NOMO-1 treated with DMSO at 0.1 percent for 48 hours (cell line): Measurements from ENCODE around the gene GLTPD2.

Experiments
- DNase-seq: peaks from one replicate; lab custom pipeline; 2025; ENCODE audit not compliant: unreplicated experiment; lab: John Stamatoyannopoulos, UW

The GLTPD2 gene

DNA sequence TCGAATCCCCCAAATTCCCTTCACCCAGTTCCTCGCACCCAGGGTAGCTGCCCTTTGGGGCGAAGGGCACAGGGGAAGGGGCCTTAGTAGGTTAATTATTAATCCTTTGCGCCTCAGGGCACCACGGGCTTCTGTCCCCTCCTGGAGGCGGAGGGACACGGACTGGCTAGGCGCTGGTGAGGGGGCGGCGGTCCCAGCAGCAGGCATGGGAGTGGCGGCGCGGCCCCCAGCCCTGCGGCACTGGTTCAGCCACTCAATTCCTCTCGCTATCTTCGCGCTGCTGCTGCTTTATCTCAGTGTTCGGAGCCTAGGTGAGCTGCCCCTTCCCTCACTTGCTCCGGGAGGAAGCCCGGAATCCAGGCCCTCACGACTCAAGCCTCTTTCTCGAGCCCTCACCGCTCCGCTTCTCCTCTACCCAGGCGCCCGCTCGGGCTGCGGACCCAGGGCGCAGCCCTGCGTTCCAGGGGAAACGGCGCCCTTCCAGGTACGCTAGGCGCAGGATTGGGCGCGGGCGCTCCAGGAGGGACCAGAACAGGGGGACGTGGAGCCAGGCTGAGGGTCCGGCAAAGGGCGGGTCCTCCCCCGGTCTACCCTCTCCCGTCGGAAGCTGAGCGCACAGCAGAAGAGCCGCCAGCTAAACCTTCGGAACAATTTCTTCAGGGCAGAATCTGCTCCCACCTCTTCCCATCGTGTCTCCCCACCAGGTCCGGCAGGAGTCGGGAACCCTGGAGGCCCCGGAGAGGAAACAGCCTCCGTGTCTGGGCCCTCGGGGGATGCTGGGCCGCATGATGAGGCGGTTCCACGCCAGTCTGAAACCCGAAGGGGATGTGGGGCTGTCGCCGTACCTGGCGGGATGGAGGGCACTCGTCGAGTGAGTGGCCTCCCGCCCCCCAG is at the start of gene GLTPD2:
GLTPD2 (plus strand) TSS at position 158 of the 894 bp plus-strand sequence; CDS start at position 206, 48 bp downstream.
- DNase-seq: no peak

DNA sequence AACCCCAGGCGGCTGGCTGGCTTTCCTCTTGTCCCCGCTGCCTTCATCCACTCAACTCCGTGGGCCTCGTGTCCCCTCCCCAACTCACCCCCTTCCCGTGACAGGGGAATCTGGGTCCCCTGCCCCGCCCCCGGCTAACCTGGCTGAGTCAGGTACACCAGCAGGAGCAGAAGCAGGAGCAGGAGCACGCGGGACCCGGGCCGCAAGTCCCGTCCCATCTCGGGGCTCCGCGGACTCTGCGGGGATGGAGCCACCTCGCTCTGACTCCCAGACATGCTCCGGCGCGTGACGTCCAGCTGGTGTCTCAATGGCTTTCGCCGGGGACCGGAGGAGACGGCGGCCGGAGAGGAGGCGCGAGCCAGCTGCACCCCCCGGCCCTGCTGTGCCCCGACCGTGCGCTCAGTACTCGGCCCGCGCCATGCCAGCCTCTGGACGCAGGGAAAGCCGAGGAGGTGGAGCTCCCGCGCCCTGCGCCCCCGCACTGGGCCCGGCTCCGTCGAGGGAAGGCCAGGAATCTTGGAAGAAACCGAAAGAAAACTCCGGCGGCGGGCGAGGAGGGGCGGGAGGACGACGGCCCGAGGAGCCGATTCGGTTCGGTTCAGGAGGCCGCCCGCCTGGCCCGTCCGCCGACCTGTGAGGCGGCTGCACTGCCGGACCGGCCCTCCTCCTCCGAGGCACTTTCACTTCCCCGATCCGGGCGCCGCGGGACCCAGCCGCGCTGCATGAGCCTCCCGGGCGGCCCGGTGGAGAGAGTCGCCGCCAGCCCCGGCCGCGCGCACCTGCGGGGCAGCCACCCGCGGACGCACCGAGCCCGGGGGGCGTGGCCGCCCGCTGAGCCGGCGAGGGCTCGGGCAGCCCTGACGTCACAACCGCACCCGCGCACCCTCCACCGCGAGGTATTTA is 49.4 kb upstream of the GLTPD2 start, which contains the start of the genes CXCL16 and ZMYND15:
CXCL16 (minus strand) TSS at position 807 of the 903 bp plus-strand sequence; CDS start at position 218, 589 bp downstream.
ZMYND15 (plus strand) TSS at position 712 of the 903 bp plus-strand sequence. CDS start 716 bp downstream, outside the sequence.
- DNase-seq: peak; percentile 41

DNA sequence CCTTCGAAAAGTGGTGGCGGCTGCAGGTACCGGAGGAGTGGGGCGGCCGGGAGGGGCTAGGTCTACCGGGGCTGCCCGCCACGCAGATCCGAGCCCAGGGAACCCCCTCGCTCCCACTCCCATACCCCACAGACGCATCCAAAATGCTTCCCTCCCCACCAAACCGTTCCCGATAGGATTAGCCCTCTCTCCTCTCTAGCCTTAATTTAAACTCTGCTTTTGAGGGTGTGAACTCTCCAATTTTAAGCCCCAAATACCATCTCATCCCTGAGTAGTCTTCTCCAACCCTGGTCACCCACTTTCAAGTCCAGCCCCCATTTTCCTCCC is 48.8 kb upstream of the GLTPD2 start:
- DNase-seq: no peak

DNA sequence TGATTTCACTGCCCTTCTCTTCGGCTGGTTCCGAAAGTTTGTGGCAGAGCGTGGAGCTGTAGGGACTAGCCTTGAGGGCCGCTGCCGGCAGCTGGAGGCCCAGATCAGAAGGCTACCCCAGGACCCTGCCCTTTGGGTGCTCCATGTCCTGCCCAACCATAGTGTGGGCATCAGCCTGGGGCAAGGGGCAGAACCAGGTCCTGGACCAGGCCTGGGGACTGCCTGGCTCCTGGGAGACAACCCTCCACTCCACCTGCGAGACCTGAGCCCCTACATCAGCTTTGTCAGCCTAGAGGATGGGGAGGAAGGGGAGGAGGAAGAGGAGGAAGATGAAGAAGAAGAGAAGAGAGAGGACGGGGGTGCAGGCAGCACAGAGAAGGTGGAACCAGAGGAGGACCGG is 48.2 kb upstream of the GLTPD2 start:
- no peak for DNase-seq

DNA sequence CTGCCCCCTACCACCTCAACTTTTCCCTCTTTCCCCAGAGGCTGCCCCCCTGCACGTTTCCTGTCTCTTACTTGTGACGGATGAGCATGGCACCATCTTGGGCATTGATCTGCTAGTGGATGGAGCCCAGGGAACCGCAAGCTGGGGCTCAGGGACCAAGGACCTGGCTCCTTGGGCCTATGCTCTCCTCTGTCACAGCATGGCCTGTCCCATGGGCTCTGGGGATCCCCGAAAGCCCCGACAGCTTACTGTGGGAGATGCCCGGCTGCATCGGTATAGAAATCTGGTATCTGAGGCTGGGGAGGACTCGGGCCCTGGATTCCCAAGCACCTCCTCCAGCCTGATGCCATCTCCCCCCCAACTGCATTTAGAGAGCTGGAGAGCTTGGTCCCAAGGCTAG is 47.2 kb upstream of the GLTPD2 start:
- no peak for DNase-seq

DNA sequence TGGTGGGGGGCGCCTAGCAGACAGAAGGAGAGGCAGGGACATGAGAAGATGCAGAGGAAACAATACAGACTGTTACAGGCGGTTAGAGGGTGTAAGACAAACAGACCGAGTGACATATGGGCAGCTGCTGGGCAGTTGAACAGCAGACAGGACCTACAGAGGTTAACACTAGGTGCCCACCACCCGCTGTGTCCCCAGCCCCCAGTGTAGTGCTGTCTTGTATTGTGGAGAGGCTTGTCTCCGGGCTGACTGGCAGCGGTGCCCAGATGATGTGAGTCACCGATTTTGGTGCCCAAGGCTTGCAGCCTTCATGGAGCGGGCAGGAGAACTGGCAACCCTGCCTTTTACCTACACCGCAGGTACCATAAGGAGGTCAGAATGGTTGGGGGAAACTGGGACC is 46.6 kb upstream of the GLTPD2 start:
- DNase-seq: no peak

DNA sequence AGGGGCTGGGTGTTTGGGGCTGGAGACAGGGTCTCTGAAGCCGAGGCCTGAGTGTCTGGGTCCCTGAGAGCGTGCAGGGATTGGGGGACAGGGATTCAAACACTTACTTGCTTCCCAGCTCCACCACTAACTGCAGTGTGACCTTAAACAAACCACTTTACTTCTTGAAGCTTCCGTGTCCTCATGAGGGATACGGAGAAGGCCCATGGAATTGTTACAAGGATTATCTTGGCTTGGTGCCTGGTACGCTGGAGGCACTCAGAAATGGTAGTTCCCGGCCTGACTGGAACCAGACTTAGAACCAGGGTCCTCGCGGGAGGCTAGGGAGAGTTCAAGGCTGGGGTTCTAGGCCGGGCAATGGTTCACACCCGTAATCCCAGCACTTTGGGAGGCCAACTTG is 46.1 kb upstream of the GLTPD2 start:
- no peak for DNase-seq

DNA sequence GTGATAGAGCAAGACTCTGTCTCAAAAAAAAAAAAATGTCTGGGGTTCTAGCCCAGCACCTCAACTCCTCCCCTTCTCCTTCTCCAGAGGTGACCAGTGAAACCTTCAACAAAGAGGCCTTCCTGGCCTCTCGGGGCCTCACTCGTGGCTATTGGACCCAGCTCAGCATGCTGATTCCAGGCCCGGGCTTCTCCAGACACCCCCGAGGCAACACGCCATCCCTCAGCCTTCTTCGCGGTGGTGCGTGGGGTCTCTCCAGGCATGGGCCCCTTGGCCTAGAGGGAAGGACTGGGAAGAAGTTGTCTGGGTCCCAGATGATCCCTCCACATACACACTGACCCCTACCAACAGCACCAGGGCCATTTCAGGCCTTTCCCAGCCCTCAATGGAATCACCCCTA is 45.5 kb upstream of the GLTPD2 start:
- DNase-seq: no peak

DNA sequence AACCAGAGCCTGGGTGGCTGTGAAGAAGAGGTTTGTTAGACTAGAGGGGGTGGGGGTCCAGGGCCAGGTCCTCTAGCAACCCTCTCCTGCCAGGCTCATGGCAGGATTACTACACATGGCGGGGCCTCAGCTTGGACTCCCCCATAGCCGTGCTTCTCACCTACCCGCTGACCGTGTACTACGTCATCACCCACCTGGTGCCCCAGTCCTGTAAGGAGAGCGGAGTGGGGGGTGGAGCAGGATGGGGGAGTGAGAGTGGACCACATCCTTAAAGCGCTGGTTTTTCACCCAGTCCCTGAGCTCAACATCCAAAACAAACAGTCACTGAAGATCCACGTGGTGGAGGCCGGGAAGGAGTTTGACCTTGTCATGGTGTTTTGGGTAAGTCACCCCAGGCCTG is 44.9 kb upstream of the GLTPD2 start:
- no peak for DNase-seq

DNA sequence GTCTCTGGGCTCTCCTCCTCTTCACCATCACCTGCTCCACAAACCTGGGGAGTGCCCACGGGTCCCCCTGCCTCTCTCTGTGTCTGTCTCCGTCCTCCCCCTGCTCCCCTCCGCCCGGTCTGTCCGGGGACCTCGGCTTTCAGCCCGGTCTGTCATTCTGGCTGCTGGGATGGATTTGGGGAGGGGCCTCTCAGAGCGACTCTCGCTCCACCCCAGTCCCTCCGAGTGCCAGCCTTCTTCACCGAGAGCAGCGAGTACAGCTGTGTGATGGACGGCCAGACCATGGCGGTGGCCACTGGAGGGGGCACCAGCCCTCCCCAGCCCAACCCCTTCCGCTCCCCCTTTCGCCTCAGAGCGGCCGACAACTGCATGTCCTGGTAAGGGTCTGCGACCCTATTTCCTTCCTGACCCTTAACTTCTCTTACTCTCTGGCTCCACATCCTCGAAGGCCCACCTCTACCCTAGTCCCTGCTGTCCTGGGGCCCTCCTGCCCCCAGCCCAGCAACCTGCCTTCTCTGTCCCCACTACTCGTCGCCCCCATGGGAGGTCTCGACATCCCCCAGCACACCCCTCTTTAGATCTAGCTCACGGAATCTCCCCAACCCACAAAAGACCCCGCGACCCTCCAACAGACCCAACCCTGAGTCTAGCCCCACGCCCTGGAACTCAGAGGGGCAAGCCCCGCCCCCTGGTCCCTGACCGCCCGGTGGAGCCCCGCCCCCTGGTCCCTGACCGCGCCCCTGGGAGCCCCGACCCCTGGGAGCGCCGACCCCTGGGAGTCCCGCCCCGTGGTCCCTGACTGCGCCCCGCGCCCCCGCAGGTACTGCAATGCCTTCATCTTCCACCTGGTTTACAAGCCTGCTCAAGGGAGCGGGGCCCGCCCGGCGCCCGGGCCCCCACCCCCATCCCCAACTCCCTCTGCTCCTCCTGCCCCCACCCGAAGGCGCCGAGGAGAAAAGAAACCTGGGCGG is 43.5 kb upstream of the GLTPD2 start:
- DNase-seq: no peak

DNA sequence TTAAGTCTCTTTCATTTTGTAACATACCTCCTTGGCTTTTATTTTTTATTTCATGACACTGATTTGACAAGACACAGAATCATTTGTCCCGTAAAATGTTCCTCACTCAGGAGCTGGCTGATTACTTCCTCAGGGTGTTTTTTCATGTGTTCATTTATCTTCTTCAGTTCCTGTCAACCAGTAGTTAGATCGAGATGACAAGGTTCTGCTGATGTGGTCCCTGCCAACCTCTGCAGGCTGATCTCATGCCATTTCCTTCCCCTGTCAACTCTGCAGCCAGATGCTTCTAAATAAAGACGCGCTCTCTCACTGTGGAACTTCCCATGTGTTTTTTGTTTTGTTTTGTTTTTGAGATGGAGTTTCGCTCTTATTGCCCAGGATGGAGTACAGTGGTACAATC is 40.9 kb upstream of the GLTPD2 start:
- DNase-seq: peak; percentile 72

DNA sequence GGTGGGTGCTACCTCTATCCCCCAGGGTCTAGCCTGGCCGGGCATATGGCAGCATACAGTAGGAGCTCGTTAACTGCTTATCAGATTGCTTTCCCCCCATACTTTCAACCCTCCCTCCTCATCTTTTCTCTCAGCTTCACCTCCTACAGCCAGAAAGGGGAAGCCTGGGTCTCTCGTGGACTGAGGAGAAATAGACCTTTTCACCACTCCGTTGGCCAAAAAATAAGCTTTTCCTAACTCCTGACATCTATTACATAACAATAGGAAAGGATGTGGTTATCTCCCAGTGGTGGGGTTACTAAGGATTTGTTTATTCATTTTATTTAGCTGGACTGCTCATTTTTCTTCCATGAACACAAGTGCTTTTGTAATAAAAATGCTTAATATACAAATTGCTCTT is 40.1 kb upstream of the GLTPD2 start:
- DNase-seq: peak; percentile 10

DNA sequence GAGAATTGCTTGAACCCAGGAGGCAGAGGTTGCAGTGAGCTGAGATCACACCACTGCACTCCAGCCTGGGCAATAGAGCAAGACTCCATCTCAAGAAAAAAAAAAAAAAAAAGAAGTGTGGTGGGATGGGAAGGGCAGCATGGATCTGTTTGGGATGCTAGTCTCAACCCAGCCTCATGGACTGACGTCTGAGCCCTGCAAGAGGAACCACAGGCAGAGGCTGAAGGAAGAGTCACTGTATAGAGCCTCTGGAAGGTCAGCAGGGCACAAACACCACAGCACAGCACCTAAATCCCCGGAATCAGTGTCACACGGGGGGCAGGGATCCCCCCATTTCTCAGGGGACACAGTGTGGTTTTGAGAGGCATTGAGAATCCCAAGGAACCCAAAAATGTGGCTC is 38.2 kb upstream of the GLTPD2 start:
- DNase-seq: no peak

DNA sequence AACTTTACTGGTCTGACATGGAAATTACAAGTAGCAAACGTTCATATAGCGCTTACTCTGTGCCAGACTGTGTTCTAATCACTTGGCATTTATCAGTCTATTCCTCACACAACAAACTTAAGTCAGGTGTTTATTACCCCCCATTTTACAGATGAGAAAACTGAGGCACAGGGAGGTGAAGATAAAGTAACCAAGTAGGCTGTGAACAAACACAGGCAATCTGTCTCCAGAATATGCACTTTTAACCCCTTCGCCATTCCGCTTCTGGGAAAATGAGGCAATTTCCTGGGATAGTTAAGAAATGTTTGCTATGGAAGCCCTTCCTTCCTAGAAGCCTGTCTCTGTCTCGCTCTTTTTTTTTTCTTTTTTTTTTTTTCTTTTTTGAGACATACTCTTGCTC is 36.8 kb upstream of the GLTPD2 start:
- DNase-seq: no peak

DNA sequence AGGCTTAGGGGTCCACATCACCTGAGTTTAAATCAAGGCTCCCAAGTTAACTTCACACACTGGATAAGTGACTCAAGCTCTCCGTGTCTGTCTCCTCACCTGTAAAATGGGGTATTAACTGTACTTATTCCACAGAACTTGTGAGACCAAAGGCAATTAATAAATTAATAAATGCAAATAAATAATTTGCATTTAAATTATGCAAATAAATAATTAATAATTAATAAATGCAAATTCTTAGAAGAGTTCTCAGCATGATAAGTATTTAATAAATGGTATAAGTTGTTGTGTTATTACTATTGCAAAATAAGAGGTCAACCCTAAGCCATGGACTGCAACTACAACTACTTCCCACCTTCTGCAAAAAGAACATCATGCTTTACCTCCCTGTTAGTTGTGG is 35.4 kb upstream of the GLTPD2 start:
- DNase-seq: no peak

DNA sequence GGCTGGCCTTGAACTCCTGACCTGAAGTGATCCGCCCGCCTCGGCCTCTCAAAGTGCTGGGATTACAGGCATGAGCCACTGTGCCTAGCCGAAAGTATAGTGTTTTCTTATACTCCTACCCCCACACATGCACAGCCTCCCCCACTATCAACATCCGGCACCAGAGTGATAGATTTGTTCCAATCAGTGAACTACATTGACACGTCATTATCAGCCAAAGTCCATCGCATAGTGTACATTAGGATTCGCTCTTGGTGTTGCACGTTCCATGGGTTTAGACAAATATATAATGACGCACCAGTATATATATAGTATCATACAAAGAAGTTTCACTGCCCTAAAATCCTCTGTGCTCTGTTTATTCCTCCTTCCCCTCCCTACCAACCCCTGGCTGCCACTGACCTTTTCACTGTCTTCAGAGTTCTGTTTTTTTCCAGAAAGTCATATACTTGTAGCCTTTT is 29.0 kb upstream of the GLTPD2 start:
- peak; percentile 60 for DNase-seq

DNA sequence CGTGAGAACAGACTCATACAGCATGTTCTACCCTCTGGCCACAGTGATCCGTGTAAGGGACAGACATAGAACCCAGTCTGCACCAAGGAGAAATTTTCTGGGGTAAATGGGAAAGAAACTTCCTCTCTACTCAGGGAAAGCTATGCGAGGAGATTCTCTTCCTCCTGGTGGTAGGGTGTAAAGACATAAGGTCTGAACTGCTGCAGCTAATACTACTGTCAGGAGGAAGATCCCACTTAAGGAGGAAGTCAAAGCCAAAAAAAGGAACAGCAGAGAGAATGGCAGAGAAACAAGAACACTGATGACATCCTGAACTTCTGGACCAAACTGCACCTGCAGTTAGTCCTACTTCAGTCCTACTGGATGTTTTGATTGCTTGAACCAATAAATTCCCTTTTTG is 24.2 kb upstream of the GLTPD2 start:
- DNase-seq: peak; percentile 76

DNA sequence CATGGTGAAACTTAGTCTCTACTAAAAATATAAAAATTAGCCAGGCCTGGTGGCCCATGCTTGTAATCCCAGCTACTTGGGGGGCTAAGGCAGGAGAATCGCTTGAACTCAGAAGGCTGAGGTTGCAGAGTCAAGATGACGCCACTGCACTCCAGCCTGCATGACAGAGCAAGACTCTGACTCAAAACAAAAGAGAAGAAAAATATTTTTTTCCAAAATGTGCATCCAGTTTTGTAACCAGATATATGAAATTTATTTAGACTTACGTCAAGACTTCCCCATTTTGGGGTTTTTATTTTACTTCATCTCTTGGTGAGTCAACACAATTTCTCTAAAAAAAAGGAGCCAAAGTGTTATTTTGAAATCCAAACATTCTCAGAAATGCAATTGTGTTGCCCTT is 22.6 kb upstream of the GLTPD2 start:
- DNase-seq: peak; percentile 80

DNA sequence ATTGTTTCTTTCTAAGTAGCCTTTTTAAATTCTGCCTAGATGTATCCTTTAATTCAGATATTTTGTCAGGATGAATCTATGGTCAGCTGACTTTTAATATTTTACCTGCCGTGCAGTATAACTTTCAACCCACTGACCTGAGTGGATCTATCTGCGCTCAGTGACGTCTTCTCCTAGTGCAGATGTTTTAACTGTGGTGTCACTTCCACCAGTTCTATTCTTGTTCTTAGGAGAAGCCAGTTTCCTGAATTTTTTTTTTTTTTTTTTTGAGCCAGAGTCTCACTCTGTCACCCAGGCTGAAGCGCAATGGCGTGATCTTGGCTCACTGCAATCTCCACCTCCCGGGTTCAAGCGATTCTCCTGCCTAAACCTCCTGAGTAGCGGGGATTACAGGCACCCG is 22.0 kb upstream of the GLTPD2 start:
- no peak for DNase-seq

DNA sequence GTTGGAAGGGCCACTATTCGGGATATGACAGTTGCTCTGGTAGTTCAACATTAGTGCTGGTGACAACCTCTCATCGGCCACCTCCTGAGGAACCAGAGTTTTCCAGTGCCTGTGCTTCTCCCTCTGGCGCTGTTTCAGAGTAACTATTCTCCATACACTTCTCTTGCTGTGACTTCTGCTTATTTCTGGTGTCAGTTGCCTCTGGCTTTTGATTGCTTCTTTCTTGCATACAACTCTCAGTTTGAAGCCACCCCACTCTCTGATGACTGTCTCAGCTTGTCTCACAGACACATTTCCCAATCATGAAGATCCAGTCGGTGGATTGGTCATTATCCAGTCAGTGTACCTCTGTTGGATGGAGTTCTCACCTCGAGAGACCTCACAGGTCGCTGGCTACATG is 20.5 kb upstream of the GLTPD2 start:
- peak; percentile 55 for DNase-seq

DNA sequence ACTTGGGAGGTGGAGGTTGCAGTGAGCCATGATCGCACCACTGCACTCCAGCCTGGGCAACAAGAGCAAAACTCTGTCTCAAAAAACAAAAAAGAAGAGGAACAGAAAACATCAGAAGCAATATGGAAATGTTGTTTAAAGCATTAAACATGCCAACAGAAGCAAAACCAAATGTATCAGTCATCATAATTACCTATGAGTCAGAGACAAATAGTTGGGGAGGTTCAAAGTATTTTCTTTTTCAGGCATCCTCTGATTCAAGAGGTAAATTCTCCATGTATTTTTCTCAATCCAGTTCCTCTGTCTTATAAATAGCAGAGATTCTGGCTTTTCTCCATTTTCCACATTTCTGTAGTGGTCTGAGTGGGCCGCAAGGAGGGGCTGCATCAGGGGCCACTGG is 19.1 kb upstream of the GLTPD2 start:
- no peak for DNase-seq
